BE2C (cell line): ENCODE results near the gene NRARP.

Source experiments
- DNase-seq: peaks from one replicate; pipeline ENCODE4 v3.0.0-alpha.2; 2020
- H3K27me3 ChIP-seq: fragments of 250-450 bp; sonication (Bioruptor Pico); 2 replicates; pipeline ENCODE4 v1.5.1; 2020; ENCODE audit warnings: mild to moderate bottlenecking
- H3K36me3 ChIP-seq: fragments of 250-450 bp; sonication (Bioruptor Pico); 2 replicates; pipeline ENCODE4 v1.5.1; 2020; ENCODE audit warnings: mild to moderate bottlenecking
- H3K4me1 ChIP-seq: fragments of 250-450 bp; sonication (Bioruptor Pico); 2 replicates; pipeline ENCODE4 v1.5.1; 2020
- H3K4me3 ChIP-seq: 2 replicates; pipeline ENCODE4 v1.5.1; 2011; ENCODE audit warnings: low read depth, low read length
- H3K9me3 ChIP-seq: fragments of 250-450 bp; sonication (Bioruptor Pico); 2 replicates; pipeline ENCODE4 v1.5.1; 2020
- TF ChIP-seq, protein P1 (sequence below): IDR thresholded peaks from 2 replicates; pipeline ENCODE4 v1.5.1; 2012; ENCODE audit warnings: mild to moderate bottlenecking, low read depth, low read length

Gene NRARP

DNA sequence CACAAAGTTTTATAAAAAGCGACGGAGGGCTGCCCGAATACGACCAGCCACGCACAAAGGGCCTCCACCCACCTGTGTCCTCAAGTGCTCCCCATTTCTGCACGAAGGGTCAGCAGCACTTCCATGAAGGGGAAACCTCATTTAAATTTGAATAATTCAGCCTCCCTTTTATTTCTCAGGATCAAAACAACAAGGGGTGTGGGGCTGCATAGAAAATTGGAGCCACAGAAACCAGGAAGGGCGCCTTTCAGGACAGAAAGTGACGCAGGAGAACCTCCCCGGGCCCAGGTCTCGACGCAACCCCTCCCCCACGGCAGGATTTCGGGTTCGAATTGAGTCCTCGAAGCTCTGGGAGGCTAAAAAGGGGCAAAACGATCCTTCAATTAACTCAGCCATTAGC is 2.1 kb downstream of the NRARP start:
- H3K4me3 ChIP-seq: peak overlapping the region; percentile 68; the same call in 1 of the 2 replicates
- H3K27me3 ChIP-seq: peaks cover 4% of the 10 kb centered on the region; the same call in 1 of the 2 replicates
- peaks cover 10% of the 10 kb centered on the region for H3K4me1 ChIP-seq
- no peaks in the 10 kb centered on the region for H3K36me3 ChIP-seq
- TF ChIP-seq, protein P1, sequence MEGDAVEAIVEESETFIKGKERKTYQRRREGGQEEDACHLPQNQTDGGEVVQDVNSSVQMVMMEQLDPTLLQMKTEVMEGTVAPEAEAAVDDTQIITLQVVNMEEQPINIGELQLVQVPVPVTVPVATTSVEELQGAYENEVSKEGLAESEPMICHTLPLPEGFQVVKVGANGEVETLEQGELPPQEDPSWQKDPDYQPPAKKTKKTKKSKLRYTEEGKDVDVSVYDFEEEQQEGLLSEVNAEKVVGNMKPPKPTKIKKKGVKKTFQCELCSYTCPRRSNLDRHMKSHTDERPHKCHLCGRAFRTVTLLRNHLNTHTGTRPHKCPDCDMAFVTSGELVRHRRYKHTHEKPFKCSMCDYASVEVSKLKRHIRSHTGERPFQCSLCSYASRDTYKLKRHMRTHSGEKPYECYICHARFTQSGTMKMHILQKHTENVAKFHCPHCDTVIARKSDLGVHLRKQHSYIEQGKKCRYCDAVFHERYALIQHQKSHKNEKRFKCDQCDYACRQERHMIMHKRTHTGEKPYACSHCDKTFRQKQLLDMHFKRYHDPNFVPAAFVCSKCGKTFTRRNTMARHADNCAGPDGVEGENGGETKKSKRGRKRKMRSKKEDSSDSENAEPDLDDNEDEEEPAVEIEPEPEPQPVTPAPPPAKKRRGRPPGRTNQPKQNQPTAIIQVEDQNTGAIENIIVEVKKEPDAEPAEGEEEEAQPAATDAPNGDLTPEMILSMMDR: no peak
- DNase-seq: no peak
- H3K9me3 ChIP-seq: peaks cover under 1% of the 10 kb centered on the region; the same call in 1 of the 2 replicates

DNA sequence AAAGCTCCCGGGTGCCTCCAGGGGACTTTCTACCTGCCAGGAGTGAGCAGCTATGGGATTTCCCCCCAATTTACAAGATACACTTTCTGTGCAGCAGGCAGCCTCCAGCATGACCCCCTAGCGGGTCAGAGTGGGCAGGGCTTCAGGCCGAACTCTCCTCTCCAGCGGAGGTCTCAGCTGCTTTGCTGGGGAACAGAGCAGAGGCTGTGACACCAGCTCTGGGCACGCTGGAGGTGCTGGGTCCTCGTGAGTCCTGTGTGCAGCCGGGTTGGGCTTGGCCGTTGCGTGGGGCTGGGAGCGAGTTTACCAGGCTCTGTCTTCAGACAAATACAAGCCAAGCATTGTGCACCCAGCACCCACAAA is 2.9 kb downstream of the NRARP start:
- peaks cover 6% of the 10 kb centered on the region; the same call in 1 of the 2 replicates for H3K27me3 ChIP-seq
- H3K4me3 ChIP-seq: no peak overlapping the region
- H3K36me3 ChIP-seq: no peaks in the 10 kb centered on the region
- TF ChIP-seq, protein P1: no peak
- peaks cover 10% of the 10 kb centered on the region for H3K4me1 ChIP-seq
- DNase-seq: peak; percentile 16
- peaks cover 7% of the 10 kb centered on the region for H3K9me3 ChIP-seq

DNA sequence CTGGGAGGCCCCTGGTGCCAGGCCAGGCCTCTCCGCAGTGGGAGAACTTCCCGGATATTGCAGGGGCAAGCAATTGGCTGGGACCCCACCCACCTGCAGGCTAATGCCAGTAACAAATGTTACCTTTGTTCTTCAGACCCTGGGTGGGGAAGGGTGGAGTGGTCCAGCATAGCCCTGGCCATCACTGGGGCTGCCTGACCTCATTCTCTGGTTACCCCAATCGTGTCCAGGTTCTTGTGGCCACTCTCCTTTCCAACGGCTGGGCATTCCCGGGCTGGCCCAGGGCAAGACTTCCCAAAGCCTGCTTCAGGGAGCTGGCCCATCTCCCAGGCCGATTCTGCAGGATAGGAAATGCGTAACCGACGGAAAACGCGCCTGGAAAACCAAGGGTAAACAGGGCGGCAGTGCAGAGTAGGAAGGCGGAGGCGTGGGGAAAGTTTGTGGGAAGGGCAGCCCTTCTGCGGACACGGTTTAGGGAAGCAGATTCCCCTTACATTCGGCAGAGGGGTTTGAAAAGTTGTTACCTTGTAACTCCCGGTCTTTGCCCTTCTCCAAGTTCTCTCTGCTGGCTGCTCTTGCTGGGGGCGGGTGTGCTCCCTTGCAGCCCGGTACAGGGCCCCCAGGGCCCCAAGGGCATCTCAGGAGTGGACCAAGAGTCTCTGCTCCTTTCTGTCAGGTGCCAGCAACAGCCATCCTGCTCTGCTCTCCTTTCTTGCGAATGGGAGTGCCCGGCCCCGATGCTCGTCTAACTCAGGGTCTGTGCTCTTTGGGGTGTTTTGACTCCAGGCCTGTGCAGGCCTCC is 3.5 kb downstream of the NRARP start:
- no peaks in the 10 kb centered on the region for H3K36me3 ChIP-seq
- H3K9me3 ChIP-seq: peaks cover 7% of the 10 kb centered on the region
- TF ChIP-seq, protein P1: no peak
- H3K4me3 ChIP-seq: no peak overlapping the region
- DNase-seq: peak; percentile 13
- H3K27me3 ChIP-seq: peaks cover 6% of the 10 kb centered on the region; the same call in 1 of the 2 replicates
- H3K4me1 ChIP-seq: peaks cover 10% of the 10 kb centered on the region

DNA sequence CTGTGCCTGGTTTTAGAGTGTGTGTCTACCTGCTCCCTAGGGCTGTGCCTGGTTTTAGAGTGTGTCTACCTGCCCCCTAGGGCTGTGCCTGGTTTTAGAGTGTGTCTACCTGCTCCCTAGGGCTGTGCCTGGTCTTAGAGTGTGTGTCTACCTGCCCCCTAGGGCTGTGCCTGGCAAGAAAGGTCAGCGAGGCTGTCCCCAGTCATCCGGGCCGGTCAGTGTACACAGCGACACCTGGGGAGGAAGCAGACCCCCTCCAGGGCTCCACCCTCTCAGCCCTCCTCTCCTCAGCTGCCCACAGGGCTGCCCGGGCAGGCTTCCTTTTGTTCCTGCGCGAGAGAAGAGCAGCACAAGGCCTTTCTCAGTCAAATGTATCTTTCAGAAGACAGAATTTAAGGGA is 4.1 kb downstream of the NRARP start:
- TF ChIP-seq, protein P1: no peak
- Histone ChIP-seq H3K4me3 (no peak overlapping the region), H3K27me3 (peaks cover 6% of the 10 kb centered on the region; the same call in 1 of the 2 replicates), H3K9me3 (peaks cover 7% of the 10 kb centered on the region), H3K36me3 (no peaks in the 10 kb centered on the region), H3K4me1 (peaks cover 10% of the 10 kb centered on the region)
- DNase-seq: no peak

DNA sequence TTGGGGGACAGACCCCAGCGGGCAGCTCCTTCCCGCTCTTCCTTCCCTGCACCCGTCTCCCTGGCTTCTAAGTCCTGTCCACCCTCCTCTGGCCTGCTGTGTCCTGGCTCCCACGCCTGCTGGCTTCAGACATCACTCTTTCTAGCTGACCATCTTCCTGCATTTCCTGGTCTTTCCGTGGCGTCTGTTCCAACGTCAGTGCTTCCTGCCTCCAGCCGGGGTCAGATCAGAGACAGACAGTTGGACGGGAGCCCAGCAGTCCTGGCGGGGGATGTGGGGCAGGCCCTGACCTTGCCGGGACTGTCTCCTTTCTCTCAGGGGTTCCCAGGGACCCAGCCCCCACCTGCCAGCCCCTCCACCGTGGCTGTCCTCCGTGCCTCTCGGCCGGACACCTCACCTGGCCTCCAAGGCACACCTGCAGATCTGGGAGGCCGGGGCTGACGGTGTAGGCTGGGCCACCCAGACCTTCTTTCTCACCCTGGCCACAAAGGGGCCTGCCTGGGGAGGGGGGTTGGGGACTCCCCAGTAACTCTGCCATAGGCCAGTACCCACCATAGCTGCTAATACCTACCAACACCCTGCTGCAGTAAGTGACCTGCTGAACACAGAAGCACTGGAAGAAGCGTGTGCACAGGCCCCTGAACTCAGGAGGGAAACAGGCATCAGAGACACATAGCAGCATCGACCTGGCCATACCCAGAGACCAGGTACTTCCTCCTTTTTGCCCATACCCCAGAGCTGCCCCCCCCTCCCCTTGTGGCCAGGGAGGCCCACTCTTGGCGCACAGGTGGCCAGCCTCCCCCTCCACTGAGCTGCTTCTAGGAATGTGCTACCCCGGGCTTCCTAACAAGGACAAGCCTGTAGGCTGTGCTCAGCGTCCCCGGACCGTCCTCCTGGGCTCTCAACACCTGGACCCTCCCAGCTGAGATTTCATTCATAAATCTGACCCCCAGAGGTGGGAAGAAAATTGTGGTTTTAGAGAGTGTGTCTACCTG is 5.1 kb downstream of the NRARP start:
- Histone ChIP-seq H3K27me3 (peaks cover 6% of the 10 kb centered on the region; the same call in 1 of the 2 replicates), H3K4me3 (no peak overlapping the region), H3K4me1 (peaks cover 10% of the 10 kb centered on the region), H3K36me3 (no peaks in the 10 kb centered on the region), H3K9me3 (peaks cover 7% of the 10 kb centered on the region)
- DNase-seq: no peak
- TF ChIP-seq, protein P1: no peak
